Neutrophil (primary cell): ENCODE data around the gene PLEKHH3.

Experiments
- H3K27ac ChIP-seq: fragments of 200-600 bp; sonication (generic); 2 replicates; pipeline ENCODE4 v1.5.1; 2016; ENCODE audit warnings: mild to moderate bottlenecking, moderate library complexity
- H3K27me3 ChIP-seq: fragments of 200-600 bp; sonication (generic); 2 replicates; pipeline ENCODE4 v1.6.0; 2016; ENCODE audit warnings: mild to moderate bottlenecking
- H3K36me3 ChIP-seq: fragments of 200-600 bp; sonication (generic); 2 replicates; pipeline ENCODE4 v1.5.1; 2017
- H3K4me1 ChIP-seq, 2 experiments: fragments of 200-600 bp in 1 of 2; sonication (generic) in 1 of 2; 1 replicate in 1 of 2; 2 replicates in 1 of 2; pipeline versions ENCODE4 v1.5.1 to v1.6.1; 2013 to 2016; ENCODE audit warnings: low read depth in 1 of 2, low read length in 1 of 2, mild to moderate bottlenecking in 1 of 2, moderate library complexity in 1 of 2; ENCODE audit not compliant: control insufficient read depth in 1 of 2, insufficient read depth in 1 of 2
- H3K4me3 ChIP-seq, 2 experiments: fragments of 200-600 bp in 1 of 2; sonication (generic) in 1 of 2; 1 replicate in 1 of 2; 2 replicates in 1 of 2; pipeline ENCODE4 v1.5.1; 2013 to 2016; ENCODE audit warnings: low read depth in 1 of 2, low read length in 1 of 2, mild to moderate bottlenecking in 1 of 2, moderate library complexity in 1 of 2
- H3K9me3 ChIP-seq: fragments of 200-600 bp; sonication (generic); 2 replicates; pipeline ENCODE4 v1.5.1; 2016
- CTCF ChIP-seq: fragments of 200-600 bp; sonication (generic); IDR thresholded peaks from 2 replicates; pipeline ENCODE4 v1.5.1; 2016; ENCODE audit warnings: antibody characterized with exemption

The PLEKHH3 gene

GRCh38 chr17:42677012-42677857 lies 441 bp upstream of the PLEKHH3 start:
- H3K27ac ChIP-seq: peak overlapping the region; percentile 73
- H3K9me3 ChIP-seq: no peaks in the 10 kb centered on the region
- peak; percentile 23 for TF ChIP-seq CTCF
- peak overlapping the region; percentile 75 to 80 for H3K4me3 ChIP-seq
- H3K36me3 ChIP-seq: no peaks in the 10 kb centered on the region
- H3K4me1 ChIP-seq: peaks cover 63 to 71% of the 10 kb centered on the region in 2 experiments
- peaks cover 72% of the 10 kb centered on the region for H3K27me3 ChIP-seq

- TF ChIP-seq CTCF: no peak
- peaks cover 72% of the 10 kb centered on the region for H3K27me3 ChIP-seq
- peaks cover 57 to 66% of the 10 kb centered on the region in 2 experiments for H3K4me1 ChIP-seq
- no peaks in the 10 kb centered on the region for H3K9me3 ChIP-seq
- peak overlapping the region; percentile 75 to 80 for H3K4me3 ChIP-seq
- peak overlapping the region; percentile 38 for H3K27ac ChIP-seq
- H3K36me3 ChIP-seq: no peaks in the 10 kb centered on the region
These were observed 800 bp downstream of the PLEKHH3 start for GRCh38 chr17:42675965-42676423.

DNA sequence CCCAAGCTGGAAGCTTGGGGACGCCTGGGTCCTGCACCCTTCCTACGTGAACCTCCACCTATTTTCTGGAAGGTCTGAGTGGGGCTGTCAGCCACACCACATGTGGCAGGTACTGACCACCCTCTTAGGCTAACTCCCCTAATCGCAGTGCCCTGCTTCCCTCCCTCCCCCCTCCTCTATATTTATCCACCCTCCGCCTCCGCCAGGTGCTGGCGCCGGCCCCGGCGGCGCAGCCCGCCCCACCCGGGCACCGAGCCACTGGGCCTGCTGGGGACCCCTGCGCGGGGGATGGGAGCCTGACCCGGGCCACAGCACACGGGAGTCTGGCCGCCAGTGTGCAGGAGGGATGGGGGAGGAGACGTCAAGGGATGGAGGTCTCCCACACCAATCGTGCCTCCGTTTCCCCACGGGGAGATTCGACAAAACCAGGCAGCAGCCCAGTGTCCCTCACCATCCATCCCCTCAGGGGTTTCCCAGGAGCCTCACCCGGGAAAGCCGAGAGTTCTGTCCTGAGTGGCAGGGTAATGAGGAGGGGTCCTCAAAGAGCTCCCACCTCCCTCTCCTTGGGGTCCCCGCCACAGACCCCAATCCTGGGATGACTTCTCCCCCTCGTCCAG lies 1.3 kb downstream of the PLEKHH3 start:
- no peaks in the 10 kb centered on the region for H3K9me3 ChIP-seq
- H3K27me3 ChIP-seq: peaks cover 72% of the 10 kb centered on the region
- H3K4me1 ChIP-seq: peaks cover 58 to 71% of the 10 kb centered on the region in 2 experiments
- peak overlapping the region in 1 of 2 experiments; percentile 75 for H3K4me3 ChIP-seq
- no peak for TF ChIP-seq CTCF
- peak overlapping the region; percentile 38 for H3K27ac ChIP-seq
- H3K36me3 ChIP-seq: no peaks in the 10 kb centered on the region

GRCh38 chr17:42674755-42675347 lies 1.9 kb downstream of the PLEKHH3 start:
- peaks cover 55 to 69% of the 10 kb centered on the region in 2 experiments for H3K4me1 ChIP-seq
- H3K4me3 ChIP-seq: no peak overlapping the region
- no peak overlapping the region for H3K27ac ChIP-seq
- no peaks in the 10 kb centered on the region for H3K9me3 ChIP-seq
- TF ChIP-seq CTCF: no peak
- H3K36me3 ChIP-seq: no peaks in the 10 kb centered on the region
- peaks cover 72% of the 10 kb centered on the region for H3K27me3 ChIP-seq

DNA sequence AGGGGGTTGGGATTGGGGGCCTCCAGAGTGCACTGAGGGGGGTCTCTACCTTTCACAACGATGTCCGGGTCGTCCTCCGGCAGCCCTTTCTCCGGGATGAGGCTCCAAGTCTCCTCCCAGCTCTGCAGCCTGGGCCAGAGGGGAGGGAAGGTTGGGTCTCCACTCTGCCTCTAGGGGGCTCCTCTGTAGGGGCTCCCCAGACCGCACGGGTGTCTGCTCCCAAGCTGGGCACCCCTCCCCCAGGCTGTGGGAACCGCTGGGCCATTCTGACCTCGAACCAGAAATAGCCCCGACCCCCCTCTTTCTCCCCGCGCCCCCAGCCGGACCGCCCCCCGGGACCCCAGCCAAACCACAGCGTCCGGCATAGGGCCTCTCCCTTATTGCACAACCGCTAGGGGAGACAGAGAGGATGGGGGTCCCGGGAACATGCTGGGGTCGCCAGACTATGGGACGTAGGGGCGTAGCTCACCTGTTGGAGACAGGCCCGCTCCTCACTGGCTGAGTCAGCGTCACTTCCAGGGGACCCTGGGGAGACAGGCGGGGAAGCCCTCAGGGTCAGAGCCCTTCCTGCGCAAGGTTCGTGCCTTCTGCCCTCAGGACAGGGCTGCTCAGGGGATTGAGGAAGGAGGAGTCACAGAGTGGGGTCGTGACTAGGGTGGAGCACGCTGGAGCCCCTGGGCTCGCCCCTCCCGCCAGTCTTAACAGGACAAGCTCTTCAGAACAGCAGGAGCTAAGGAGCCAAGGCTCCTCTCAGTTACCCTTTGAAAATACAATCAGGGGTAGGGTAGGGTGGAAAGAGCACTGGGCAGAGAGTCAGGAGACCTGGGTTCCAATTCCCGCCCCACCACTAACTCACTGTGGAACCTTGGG lies 2.7 kb downstream of the PLEKHH3 start:
- Histone ChIP-seq H3K27me3 (peaks cover 79% of the 10 kb centered on the region), H3K27ac (no peak overlapping the region), H3K4me1 (peaks cover 48 to 61% of the 10 kb centered on the region in 2 experiments), H3K4me3 (peak overlapping the region in 1 of 2 experiments; percentile 30), H3K36me3 (no peaks in the 10 kb centered on the region), H3K9me3 (no peaks in the 10 kb centered on the region)
- no peak for TF ChIP-seq CTCF
